Measurements from ENCODE around the gene SOCS2. TPM values are rescaled to one million over a fixed set of nuclear protein-coding genes. Genes with fewer than 3 reads are reported as not detected.

The SOCS2 gene
- total RNA-seq, 1 experiment from 2014 or later: 15.2 TPM

- DNase-seq (ENCODE audit: low read depth, low spot score): no peak
- no peaks in the 10 kb centered on the region for H3K27me3 ChIP-seq (ENCODE audit: insufficient read depth, low read length)
- ChIA-PET POLR2A (no interaction called here), RAD21 (ENCODE audit: low non-redundant PET in 1 of 2, low total read pairs in 2 of 2, uncharacterized antibody in 2 of 2, unreplicated experiment in 2 of 2) (no interaction called here), CTCF (no interaction called here)
- no peaks in the 10 kb centered on the region for H3K79me2 ChIP-seq (ENCODE audit: insufficient read depth, low read length)
- intact Hi-C loops (cut with micrococcal nuclease): no loop called here
- H4K20me1 ChIP-seq (ENCODE audit: insufficient read depth): no peaks in the 10 kb centered on the region
- no peak overlapping the region for H3K4me2 ChIP-seq (ENCODE audit: low read length)
- no peak overlapping the region for H3K27ac ChIP-seq (ENCODE audit: low read depth, low read length)
- no peaks in the 10 kb centered on the region for H3K4me1 ChIP-seq (ENCODE audit: control insufficient read depth in 1 of 2, insufficient read depth in 2 of 2, low read length in 2 of 2)
- no peaks in the 10 kb centered on the region; the same call in 1 of the 2 replicates for H3K9me2 ChIP-seq (ENCODE audit: insufficient read depth)
- BruUV-seq (replicated peaks): no TSS peak
- H2AFZ ChIP-seq (ENCODE audit: low read depth, low read length, poor library complexity, severe bottlenecking): no peak overlapping the region
- TF ChIP-seq, protein P1, sequence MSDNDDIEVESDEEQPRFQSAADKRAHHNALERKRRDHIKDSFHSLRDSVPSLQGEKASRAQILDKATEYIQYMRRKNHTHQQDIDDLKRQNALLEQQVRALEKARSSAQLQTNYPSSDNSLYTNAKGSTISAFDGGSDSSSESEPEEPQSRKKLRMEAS (IDR thresholded peaks at IDR 0.05): no peak
- TF ChIP-seq EGR1 (IDR thresholded peaks at IDR 0.05; ENCODE audit: low read depth) (no peak), ZBTB33 (IDR thresholded peaks at IDR 0.05; ENCODE audit: extremely low read depth, insufficient replicate concordance, low read length) (no peak), POLR2AphosphoS5 (IDR thresholded peaks at IDR 0.05; ENCODE audit: low read depth, low read length) (no peak)
- H3K4me3 ChIP-seq (replicated peaks in 1 of 2; ENCODE audit: low read depth in 1 of 2, low read length in 2 of 2): no peak overlapping the region
- no peaks in the 10 kb centered on the region for H3K36me3 ChIP-seq (ENCODE audit: control insufficient read depth in 1 of 2, insufficient read depth in 2 of 2, low read length in 2 of 2)
- no peak for ATAC-seq
- H3K9me3 ChIP-seq (ENCODE audit: control insufficient read depth in 1 of 2, insufficient read depth in 1 of 2, low read depth in 1 of 2, low read length in 2 of 2): no peaks in the 10 kb centered on the region
- no peak overlapping the region for H3K9ac ChIP-seq (ENCODE audit: low read length)
These were observed 36.2 kb upstream of the SOCS2 start for GRCh38 chr12:93536111-93536765.

- Histone ChIP-seq H4K20me1 (ENCODE audit: insufficient read depth) (no peaks in the 10 kb centered on the region), H3K9ac (ENCODE audit: low read length) (no peak overlapping the region), H3K4me1 (ENCODE audit: control insufficient read depth in 1 of 2, insufficient read depth in 2 of 2, low read length in 2 of 2) (no peaks in the 10 kb centered on the region), H3K4me3 (replicated peaks in 1 of 2; ENCODE audit: low read depth in 1 of 2, low read length in 2 of 2) (no peak overlapping the region), H3K36me3 (ENCODE audit: control insufficient read depth in 1 of 2, insufficient read depth in 2 of 2, low read length in 2 of 2) (no peaks in the 10 kb centered on the region), H3K27ac (ENCODE audit: low read depth, low read length) (no peak overlapping the region), H3K27me3 (ENCODE audit: insufficient read depth, low read length) (no peaks in the 10 kb centered on the region), H2AFZ (ENCODE audit: low read depth, low read length, poor library complexity, severe bottlenecking) (no peak overlapping the region), H3K9me3 (ENCODE audit: control insufficient read depth in 1 of 2, insufficient read depth in 1 of 2, low read depth in 1 of 2, low read length in 2 of 2) (no peaks in the 10 kb centered on the region), H3K9me2 (ENCODE audit: insufficient read depth) (no peaks in the 10 kb centered on the region; the same call in 1 of the 2 replicates), H3K79me2 (ENCODE audit: insufficient read depth, low read length) (no peaks in the 10 kb centered on the region), H3K4me2 (ENCODE audit: low read length) (no peak overlapping the region)
- ATAC-seq (no peak), DNase-seq (ENCODE audit: low read depth, low spot score) (no peak)
- no peak for TF ChIP-seq FOSL1 (IDR thresholded peaks at IDR 0.05; ENCODE audit: low read depth)
- no peak for TF ChIP-seq SP1 (IDR thresholded peaks at IDR 0.05; ENCODE audit: low read depth)
- TF ChIP-seq JUND (IDR thresholded peaks at IDR 0.05): no peak
- no peak for TF ChIP-seq ELF1 (IDR thresholded peaks at IDR 0.05; ENCODE audit: borderline replicate concordance, low read depth)
- TF ChIP-seq TCF7L2 (IDR thresholded peaks at IDR 0.05; ENCODE audit: borderline replicate concordance, extremely low read depth, insufficient read depth, insufficient read length): no peak
- no peak for TF ChIP-seq ZBTB33 (IDR thresholded peaks at IDR 0.05; ENCODE audit: extremely low read depth, insufficient replicate concordance, low read length)
- no peak for TF ChIP-seq YY1 (IDR thresholded peaks at IDR 0.05; ENCODE audit: extremely low read depth, insufficient replicate concordance, low read depth, low read length)
- no peak for TF ChIP-seq CEBPB (IDR thresholded peaks at IDR 0.05; ENCODE audit: low read depth)
- TF ChIP-seq ZNF274 (IDR thresholded peaks at IDR 0.05; ENCODE audit: low read depth, low read length): no peak
- intact Hi-C loops (cut with micrococcal nuclease): no loop called here
- no TSS peak for BruUV-seq (replicated peaks)
- ChIA-PET POLR2A (no interaction called here), CTCF (no interaction called here), RAD21 (ENCODE audit: low non-redundant PET in 1 of 2, low total read pairs in 2 of 2, uncharacterized antibody in 2 of 2, unreplicated experiment in 2 of 2) (no interaction called here)
These were observed 35.5 kb upstream of the SOCS2 start for GRCh38 chr12:93536766-93537488.

All from HCT116 (cell line).